Thyroid gland (tissue), 4 donors: ENCODE measurements around the gene OR4C45. TPM values are rescaled to one million over a fixed set of nuclear protein-coding genes. Genes with fewer than 3 reads are reported as not detected.
A peak's percentile ranks its signal among the peaks of the same experiment; 100 is the strongest.
"Not testable (repeated sequence)": the region's sequence is repeated elsewhere in the genome, so short reads cannot be mapped to it uniquely, and the experiment has no call there.

Source experiments
- DNase-seq, 2 donors: peaks; one replicate each; pipeline ENCODE4 v3.0.0-alpha.2; 2019
- H3K27ac ChIP-seq, 3 donors: fragments of 200-600 bp; sonication (generic); 1 replicate in 2 of 3; 2 replicates in 1 of 3; pipeline ENCODE4 v1.5.1; 2016 to 2019; ENCODE audit warnings: mild to moderate bottlenecking in 1 of 3, moderate library complexity in 1 of 3
- H3K27me3 ChIP-seq: fragments of 200-600 bp; sonication (generic); one replicate; pipeline ENCODE4 v1.5.1; 2019
- H3K36me3 ChIP-seq, 2 donors: fragments of 200-600 bp; sonication (generic); one replicate each; pipeline ENCODE4 v1.5.1; 2016 to 2019
- H3K4me1 ChIP-seq, 2 donors: fragments of 200-600 bp; sonication (generic); one replicate each; pipeline ENCODE4 v1.5.1; 2017 to 2019
- H3K4me3 ChIP-seq, 3 donors: fragments of 200-600 bp; sonication (generic); replicated peaks in 1 of 3; 1 replicate in 2 of 3; 2 replicates in 1 of 3; pipeline ENCODE4 v1.5.1; 2016; ENCODE audit warnings: mild to moderate bottlenecking in 1 of 3
- H3K9me3 ChIP-seq: fragments of 200-600 bp; sonication (generic); one replicate; pipeline ENCODE4 v1.5.1; 2017
- CTCF ChIP-seq, 6 experiments: fragments of 200-600 bp in 3 of 6; fragments of 450-650 bp in 3 of 6; sonication (generic) in 3 of 6; IDR thresholded peaks; one replicate each; pipeline ENCODE4 v1.5.1; 2016 to 2019; ENCODE audit warnings: antibody characterized with exemption in 6 of 6, mild to moderate bottlenecking in 2 of 6, inconsistent platforms in 1 of 6, moderate library complexity in 1 of 6
- POLR2A ChIP-seq, 2 donors: fragments of 450-650 bp; IDR thresholded peaks; one replicate each; pipeline ENCODE4 v1.6.1; 2017; ENCODE audit warnings: antibody characterized with exemption in 2 of 2, mild to moderate bottlenecking in 2 of 2, moderate library complexity in 1 of 2
- WGBS, 2 donors: methylation state at CpG; one replicate each; pipeline ENCODE4 v1.1.5; 2017; 5-methylcytosine and 5-hydroxymethylcytosine counted together
- intact Hi-C: fragments of 100-400 bp; cut with DNase I; formaldehyde crosslinking; loops from one replicate; pipeline ENCODE4 v1.15.1; 2023
- total RNA-seq, 4 donors: library from RNA; depleted of rRNA; stranded (reverse); fragments of >200 nt; gene quantifications; one replicate each; pipeline ENCODE4 v1.2.3, GENCODE V29; 2016

Gene OR4C45
- not detected for total RNA-seq

- Histone ChIP-seq H3K4me1 (no peaks in the 10 kb centered on the region), H3K27ac (no peak within 1 kb of the TSS), H3K36me3 (no peaks in the 10 kb centered on the region), H3K4me3 (no peak within 1 kb of the TSS), H3K27me3 (no peaks in the 10 kb centered on the region), H3K9me3 (no peaks in the 10 kb centered on the region)
- DNase-seq = no peak
- intact Hi-C loops = no loop called here
- TF ChIP-seq POLR2A (IDR thresholded peaks at IDR 0.05) (no peak), CTCF (IDR thresholded peaks at IDR 0.05) (no peak)
These were observed at the start of gene OR4C45 for GRCh38 chr11:50032574-50032973. Gene OR4C45 (plus strand): TSS chr11:50032874.

GRCh38 chr11:49995565-49995964 is 37.1 kb upstream of the OR4C45 start:
- DNase-seq = no peak
- TF ChIP-seq POLR2A (IDR thresholded peaks at IDR 0.05) (no peak), CTCF (IDR thresholded peaks at IDR 0.05) (peak in 1 of 6 experiments; percentile 9)
- no peak overlapping the region for H3K27ac ChIP-seq
- no peaks in the 10 kb centered on the region for H3K9me3 ChIP-seq
- 38 to 47% methylated on average over 6 of the region's 6 CpGs for WGBS, 2 donors
- H3K4me1 ChIP-seq = no peaks in the 10 kb centered on the region
- H3K27me3 ChIP-seq = no peaks in the 10 kb centered on the region
- no peaks in the 10 kb centered on the region for H3K36me3 ChIP-seq
- intact Hi-C loops = no loop called here
- no peak overlapping the region for H3K4me3 ChIP-seq

- Histone ChIP-seq H3K36me3 (no peaks in the 10 kb centered on the region), H3K27me3 (no peaks in the 10 kb centered on the region), H3K9me3 (no peaks in the 10 kb centered on the region), H3K4me1 (no peaks in the 10 kb centered on the region), H3K4me3 (no peak overlapping the region), H3K27ac (no peak overlapping the region)
- DNase-seq = no peak
- TF ChIP-seq CTCF (IDR thresholded peaks at IDR 0.05) (no peak), POLR2A (IDR thresholded peaks at IDR 0.05) (no peak)
- intact Hi-C loops = no loop called here
- WGBS, 2 donors = 68 to 80% methylated on average over 1 of the region's 1 CpG
These were observed 2.5 kb upstream of the OR4C45 start for GRCh38 chr11:50030193-50030592.

GRCh38 chr11:50036239-50036638 is 3.6 kb downstream of the OR4C45 start:
- DNase-seq, H3K27me3 ChIP-seq, H3K4me1 ChIP-seq, H3K27ac ChIP-seq, H3K36me3 ChIP-seq, H3K9me3 ChIP-seq, H3K4me3 ChIP-seq, intact Hi-C loops: not testable (repeated sequence)

- intact Hi-C loops = no loop called here
These were observed 4.6 kb downstream of the OR4C45 start for GRCh38 chr11:50037251-50037650.

More at GRCh38 chr11:50037251-50037650, 4.6 kb downstream of the OR4C45 start:
- H3K4me3 ChIP-seq = no peak overlapping the region
- H3K4me1 ChIP-seq = no peaks in the 10 kb centered on the region
- TF ChIP-seq POLR2A (IDR thresholded peaks at IDR 0.05) (no peak), CTCF (IDR thresholded peaks at IDR 0.05) (no peak)
- no peaks in the 10 kb centered on the region for H3K36me3 ChIP-seq
- no peak overlapping the region for H3K27ac ChIP-seq
- no peak for DNase-seq
- H3K27me3 ChIP-seq = no peaks in the 10 kb centered on the region
- H3K9me3 ChIP-seq = no peaks in the 10 kb centered on the region
- WGBS, 2 donors = 42 to 64% methylated on average over 1 of the region's 1 CpG
